Activated naive CD8-positive, alpha-beta T cell treated with anti-CD3 and anti-CD28 coated beads for 36 hours (primary cell): ENCODE results near the gene ALDH1A1. TPM values are rescaled to one million over a fixed set of nuclear protein-coding genes. Genes with fewer than 3 reads are reported as not detected.

Source experiments
- DNase-seq: peaks from one replicate; pipeline ENCODE4 v3.0.0; 2021
- H3K27ac Mint-ChIP-seq: one replicate; pipeline ENCODE4 v1.8.0; 2022; ENCODE audit warnings: mild to moderate bottlenecking, moderate library complexity, mixed read lengths
- H3K27me3 Mint-ChIP-seq: one replicate; pipeline ENCODE4 v1.8.0; 2022; ENCODE audit warnings: mild to moderate bottlenecking, mixed read lengths
- H3K36me3 Mint-ChIP-seq: one replicate; pipeline ENCODE4 v1.8.0; 2021; ENCODE audit warnings: mild to moderate bottlenecking, mixed read lengths
- H3K4me1 Mint-ChIP-seq: one replicate; pipeline ENCODE4 v1.8.0; 2021; ENCODE audit warnings: mixed read lengths
- H3K4me3 Mint-ChIP-seq: one replicate; pipeline ENCODE4 v1.8.0; 2022; ENCODE audit warnings: mild to moderate bottlenecking, moderate library complexity, mixed read lengths
- H3K9me3 Mint-ChIP-seq: one replicate; pipeline ENCODE4 v1.8.0; 2022; ENCODE audit warnings: mixed read lengths
- total RNA-seq, 2 experiments: library from RNA; stranded (reverse); gene quantifications; one replicate each; pipeline ENCODE4 v1.2.3, GENCODE V29; 2021

The ALDH1A1 gene
- total RNA-seq, 2 experiments from 2014 or later = not detected

GRCh38 chr9:72905514-72906480 lies 47.1 kb downstream of the ALDH1A1 start:
- no peak overlapping the region for H3K27ac Mint-ChIP-seq
- no peaks in the 10 kb centered on the region for H3K36me3 Mint-ChIP-seq
- no peaks in the 10 kb centered on the region for H3K4me1 Mint-ChIP-seq
- H3K9me3 Mint-ChIP-seq = no peaks in the 10 kb centered on the region
- peaks cover 13% of the 10 kb centered on the region for H3K27me3 Mint-ChIP-seq
- DNase-seq = no peak
- no peak overlapping the region for H3K4me3 Mint-ChIP-seq

GRCh38 chr9:72904267-72905093 lies 48.4 kb downstream of the ALDH1A1 start:
- Mint-ChIP-seq H3K27me3 (peaks cover 13% of the 10 kb centered on the region), H3K9me3 (no peaks in the 10 kb centered on the region), H3K4me1 (no peaks in the 10 kb centered on the region), H3K27ac (no peak overlapping the region), H3K36me3 (no peaks in the 10 kb centered on the region), H3K4me3 (no peak overlapping the region)
- no peak for DNase-seq

GRCh38 chr9:72903103-72903502 lies 49.8 kb downstream of the ALDH1A1 start:
- no peak for DNase-seq
- Mint-ChIP-seq H3K36me3 (no peaks in the 10 kb centered on the region), H3K27me3 (peaks cover 13% of the 10 kb centered on the region), H3K4me1 (no peaks in the 10 kb centered on the region), H3K9me3 (no peaks in the 10 kb centered on the region), H3K4me3 (no peak overlapping the region), H3K27ac (no peak overlapping the region)

- no peaks in the 10 kb centered on the region for H3K9me3 Mint-ChIP-seq
- H3K36me3 Mint-ChIP-seq = no peaks in the 10 kb centered on the region
- peaks cover 13% of the 10 kb centered on the region for H3K27me3 Mint-ChIP-seq
- no peak for DNase-seq
- H3K27ac Mint-ChIP-seq = no peak overlapping the region
- no peaks in the 10 kb centered on the region for H3K4me1 Mint-ChIP-seq
- no peak overlapping the region for H3K4me3 Mint-ChIP-seq
These were observed 50.6 kb downstream of the ALDH1A1 start for GRCh38 chr9:72902268-72902667.

- Mint-ChIP-seq H3K27ac (no peak overlapping the region), H3K4me1 (no peaks in the 10 kb centered on the region), H3K9me3 (no peaks in the 10 kb centered on the region), H3K36me3 (no peaks in the 10 kb centered on the region), H3K4me3 (no peak overlapping the region), H3K27me3 (peaks cover 12% of the 10 kb centered on the region)
- no peak for DNase-seq
These were observed 52.9 kb downstream of the ALDH1A1 start for GRCh38 chr9:72899734-72900477.

GRCh38 chr9:72898784-72899733 lies 53.8 kb downstream of the ALDH1A1 start:
- H3K27ac Mint-ChIP-seq = no peak overlapping the region
- no peaks in the 10 kb centered on the region for H3K4me1 Mint-ChIP-seq
- DNase-seq = no peak
- H3K9me3 Mint-ChIP-seq = no peaks in the 10 kb centered on the region
- H3K4me3 Mint-ChIP-seq = no peak overlapping the region
- H3K27me3 Mint-ChIP-seq = peaks cover 5% of the 10 kb centered on the region
- H3K36me3 Mint-ChIP-seq = no peaks in the 10 kb centered on the region

- Mint-ChIP-seq H3K4me1 (no peaks in the 10 kb centered on the region), H3K9me3 (no peaks in the 10 kb centered on the region), H3K27ac (no peak overlapping the region), H3K27me3 (no peaks in the 10 kb centered on the region), H3K4me3 (no peak overlapping the region), H3K36me3 (no peaks in the 10 kb centered on the region)
- DNase-seq = no peak
These were observed 54.5 kb downstream of the ALDH1A1 start for GRCh38 chr9:72898360-72898759.

GRCh38 chr9:72897069-72897649 lies 55.7 kb downstream of the ALDH1A1 start:
- Mint-ChIP-seq H3K4me1 (no peaks in the 10 kb centered on the region), H3K9me3 (no peaks in the 10 kb centered on the region), H3K27ac (no peak overlapping the region), H3K27me3 (no peaks in the 10 kb centered on the region), H3K36me3 (no peaks in the 10 kb centered on the region), H3K4me3 (no peak overlapping the region)
- no peak for DNase-seq

GRCh38 chr9:72896439-72896838 lies 56.4 kb downstream of the ALDH1A1 start:
- DNase-seq = no peak
- no peak overlapping the region for H3K4me3 Mint-ChIP-seq
- H3K9me3 Mint-ChIP-seq = no peaks in the 10 kb centered on the region
- no peaks in the 10 kb centered on the region for H3K36me3 Mint-ChIP-seq
- no peaks in the 10 kb centered on the region for H3K4me1 Mint-ChIP-seq
- H3K27me3 Mint-ChIP-seq = no peaks in the 10 kb centered on the region
- H3K27ac Mint-ChIP-seq = no peak overlapping the region

GRCh38 chr9:72895122-72895521 lies 57.7 kb downstream of the ALDH1A1 start:
- no peak overlapping the region for H3K27ac Mint-ChIP-seq
- no peaks in the 10 kb centered on the region for H3K4me1 Mint-ChIP-seq
- no peak overlapping the region for H3K4me3 Mint-ChIP-seq
- DNase-seq = no peak
- H3K9me3 Mint-ChIP-seq = no peaks in the 10 kb centered on the region
- no peaks in the 10 kb centered on the region for H3K36me3 Mint-ChIP-seq
- H3K27me3 Mint-ChIP-seq = no peaks in the 10 kb centered on the region

- no peak overlapping the region for H3K4me3 Mint-ChIP-seq
- peaks cover 3% of the 10 kb centered on the region for H3K27me3 Mint-ChIP-seq
- no peak overlapping the region for H3K27ac Mint-ChIP-seq
- no peak for DNase-seq
- no peaks in the 10 kb centered on the region for H3K4me1 Mint-ChIP-seq
- no peaks in the 10 kb centered on the region for H3K9me3 Mint-ChIP-seq
- H3K36me3 Mint-ChIP-seq = no peaks in the 10 kb centered on the region
These were observed 58.5 kb downstream of the ALDH1A1 start for GRCh38 chr9:72894342-72894741.

GRCh38 chr9:72893437-72893836 lies 59.4 kb downstream of the ALDH1A1 start:
- no peak for DNase-seq
- H3K27me3 Mint-ChIP-seq = peaks cover 3% of the 10 kb centered on the region

GRCh38 chr9:72891043-72891442 lies 61.8 kb downstream of the ALDH1A1 start:
- H3K36me3 Mint-ChIP-seq = no peaks in the 10 kb centered on the region
- no peak overlapping the region for H3K27ac Mint-ChIP-seq

More at GRCh38 chr9:72893437-72893836, 59.4 kb downstream of the ALDH1A1 start:
- no peak overlapping the region for H3K27ac Mint-ChIP-seq
- H3K4me3 Mint-ChIP-seq = no peak overlapping the region
- no peaks in the 10 kb centered on the region for H3K9me3 Mint-ChIP-seq
- no peaks in the 10 kb centered on the region for H3K4me1 Mint-ChIP-seq
- H3K36me3 Mint-ChIP-seq = no peaks in the 10 kb centered on the region

GRCh38 chr9:72888943-72889342 lies 63.9 kb downstream of the ALDH1A1 start:
- peaks cover 3% of the 10 kb centered on the region for H3K27me3 Mint-ChIP-seq
- H3K9me3 Mint-ChIP-seq = no peaks in the 10 kb centered on the region
- no peak overlapping the region for H3K27ac Mint-ChIP-seq
- no peaks in the 10 kb centered on the region for H3K4me1 Mint-ChIP-seq
- no peak for DNase-seq
- no peaks in the 10 kb centered on the region for H3K36me3 Mint-ChIP-seq
- H3K4me3 Mint-ChIP-seq = no peak overlapping the region

More at GRCh38 chr9:72891043-72891442, 61.8 kb downstream of the ALDH1A1 start:
- no peaks in the 10 kb centered on the region for H3K9me3 Mint-ChIP-seq
- no peak for DNase-seq
- no peaks in the 10 kb centered on the region for H3K4me1 Mint-ChIP-seq
- peaks cover 3% of the 10 kb centered on the region for H3K27me3 Mint-ChIP-seq
- no peak overlapping the region for H3K4me3 Mint-ChIP-seq
